ENCODE data around the gene GAMT.

The GAMT gene

DNA sequence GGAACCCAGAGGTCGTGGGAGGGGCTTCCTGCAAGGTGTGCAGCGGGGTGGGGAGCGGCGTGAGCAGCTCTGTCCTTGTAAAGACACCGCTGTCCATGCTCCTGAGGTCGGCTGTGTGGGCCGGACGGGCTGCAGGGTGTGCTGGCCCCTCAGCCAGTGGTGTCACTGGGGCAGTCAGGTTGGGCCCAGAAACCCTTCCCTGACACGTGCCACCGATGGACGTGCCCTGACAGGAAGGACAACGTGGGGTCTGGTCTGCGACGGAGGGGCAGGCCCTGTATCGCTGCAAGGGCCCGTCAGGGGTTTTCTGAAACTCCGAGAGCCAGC lies 32.7 kb upstream of the GAMT start:
- no peak overlapping the region for H3K4me3 ChIP-seq (ENCODE audit: low read depth, low read length)
- TF ChIP-seq POLR2A (IDR thresholded peaks at IDR 0.05; ENCODE audit: extremely low read depth, insufficient read length) (no peak), MYC (IDR thresholded peaks at IDR 0.05; ENCODE audit: low read depth, low read length) (no peak)
- TF ChIP-seq, protein P1, sequence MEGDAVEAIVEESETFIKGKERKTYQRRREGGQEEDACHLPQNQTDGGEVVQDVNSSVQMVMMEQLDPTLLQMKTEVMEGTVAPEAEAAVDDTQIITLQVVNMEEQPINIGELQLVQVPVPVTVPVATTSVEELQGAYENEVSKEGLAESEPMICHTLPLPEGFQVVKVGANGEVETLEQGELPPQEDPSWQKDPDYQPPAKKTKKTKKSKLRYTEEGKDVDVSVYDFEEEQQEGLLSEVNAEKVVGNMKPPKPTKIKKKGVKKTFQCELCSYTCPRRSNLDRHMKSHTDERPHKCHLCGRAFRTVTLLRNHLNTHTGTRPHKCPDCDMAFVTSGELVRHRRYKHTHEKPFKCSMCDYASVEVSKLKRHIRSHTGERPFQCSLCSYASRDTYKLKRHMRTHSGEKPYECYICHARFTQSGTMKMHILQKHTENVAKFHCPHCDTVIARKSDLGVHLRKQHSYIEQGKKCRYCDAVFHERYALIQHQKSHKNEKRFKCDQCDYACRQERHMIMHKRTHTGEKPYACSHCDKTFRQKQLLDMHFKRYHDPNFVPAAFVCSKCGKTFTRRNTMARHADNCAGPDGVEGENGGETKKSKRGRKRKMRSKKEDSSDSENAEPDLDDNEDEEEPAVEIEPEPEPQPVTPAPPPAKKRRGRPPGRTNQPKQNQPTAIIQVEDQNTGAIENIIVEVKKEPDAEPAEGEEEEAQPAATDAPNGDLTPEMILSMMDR (IDR thresholded peaks at IDR 0.05; ENCODE audit: low read depth, low read length), result no peak
- TF ChIP-seq, protein P2, sequence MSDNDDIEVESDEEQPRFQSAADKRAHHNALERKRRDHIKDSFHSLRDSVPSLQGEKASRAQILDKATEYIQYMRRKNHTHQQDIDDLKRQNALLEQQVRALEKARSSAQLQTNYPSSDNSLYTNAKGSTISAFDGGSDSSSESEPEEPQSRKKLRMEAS (IDR thresholded peaks at IDR 0.05; ENCODE audit: low read depth, low read length), result no peak
- DNase-seq (ENCODE audit: low read depth), result no peak

DNA sequence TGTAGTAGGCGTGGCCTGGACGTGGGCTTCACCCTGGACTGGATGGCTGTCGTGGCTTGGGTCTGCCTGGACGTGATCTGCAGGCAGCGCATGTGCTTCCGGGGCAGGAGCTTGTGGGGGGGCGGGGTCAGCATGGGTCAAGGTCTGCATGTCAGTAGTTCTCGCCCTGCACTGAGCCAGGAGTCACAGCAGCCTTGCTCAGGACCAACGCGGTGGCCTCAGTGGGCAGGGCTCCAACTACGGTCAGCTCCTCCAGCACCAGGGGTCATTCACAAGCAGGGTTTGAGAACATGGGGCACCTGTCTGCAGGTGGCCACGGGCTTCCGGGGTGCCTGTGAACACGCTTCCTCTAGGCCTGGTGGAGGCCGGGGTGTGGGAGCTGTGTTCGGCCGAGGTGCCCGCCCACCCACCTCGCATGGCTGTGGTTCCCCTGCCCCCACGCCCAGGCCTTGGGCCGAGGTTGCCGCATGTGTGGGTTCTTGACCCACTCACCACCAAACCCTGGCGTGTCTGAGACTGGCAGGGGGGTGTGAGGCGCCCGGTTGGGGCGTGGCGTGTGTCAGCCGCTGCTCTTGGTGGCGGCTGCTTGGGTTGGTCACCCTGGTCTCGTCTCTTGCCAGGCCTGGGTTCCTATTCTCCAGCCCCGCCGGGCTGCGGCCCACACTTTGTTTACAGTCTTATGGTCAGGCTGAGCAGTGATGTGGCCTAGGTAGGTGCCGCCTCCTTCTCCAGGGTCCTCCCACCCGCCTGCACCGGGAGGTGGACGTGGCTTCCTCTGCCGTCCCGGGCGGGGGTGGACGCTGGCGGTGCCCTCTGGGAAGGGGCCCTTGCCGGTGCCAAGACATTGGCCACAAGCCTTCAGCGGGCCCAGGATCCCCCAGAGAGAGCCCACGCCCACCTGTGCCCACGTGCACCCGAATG lies 32.0 kb upstream of the GAMT start:
- no peak overlapping the region for H3K4me3 ChIP-seq (ENCODE audit: low read depth, low read length)
- DNase-seq (ENCODE audit: low read depth), result no peak
- TF ChIP-seq MYC (IDR thresholded peaks at IDR 0.05; ENCODE audit: low read depth, low read length) (no peak), POLR2A (IDR thresholded peaks at IDR 0.05; ENCODE audit: extremely low read depth, insufficient read length) (no peak)
- TF ChIP-seq, protein P2 (IDR thresholded peaks at IDR 0.05; ENCODE audit: low read depth, low read length), result no peak
- TF ChIP-seq, protein P1 (IDR thresholded peaks at IDR 0.05; ENCODE audit: low read depth, low read length), result no peak

DNA sequence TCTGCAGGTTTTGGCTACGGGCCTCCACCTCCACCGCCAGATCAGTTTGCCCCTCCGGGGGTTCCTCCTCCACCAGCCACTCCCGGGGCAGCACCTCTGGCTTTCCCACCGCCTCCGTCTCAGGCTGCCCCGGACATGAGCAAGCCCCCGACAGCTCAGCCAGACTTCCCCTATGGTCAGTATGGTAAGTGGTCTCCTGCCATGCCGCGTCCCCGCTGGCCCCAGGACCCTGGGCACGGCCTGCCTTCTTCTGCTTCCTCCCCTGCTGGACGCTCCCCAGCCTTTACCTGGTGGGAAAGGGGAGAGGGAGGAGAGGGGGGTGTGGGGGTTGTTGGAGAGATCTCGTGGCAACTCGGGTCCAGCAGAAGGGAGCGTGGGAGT lies 31.2 kb upstream of the GAMT start:
- no peak for DNase-seq (ENCODE audit: low read depth)
- TF ChIP-seq, protein P2 (IDR thresholded peaks at IDR 0.05; ENCODE audit: low read depth, low read length), result no peak
- no peak for TF ChIP-seq MYC (IDR thresholded peaks at IDR 0.05; ENCODE audit: low read depth, low read length)
- no peak for TF ChIP-seq POLR2A (IDR thresholded peaks at IDR 0.05; ENCODE audit: extremely low read depth, insufficient read length)
- TF ChIP-seq, protein P1 (IDR thresholded peaks at IDR 0.05; ENCODE audit: low read depth, low read length), result no peak
- H3K4me3 ChIP-seq (ENCODE audit: low read depth, low read length), result no peak overlapping the region

DNA sequence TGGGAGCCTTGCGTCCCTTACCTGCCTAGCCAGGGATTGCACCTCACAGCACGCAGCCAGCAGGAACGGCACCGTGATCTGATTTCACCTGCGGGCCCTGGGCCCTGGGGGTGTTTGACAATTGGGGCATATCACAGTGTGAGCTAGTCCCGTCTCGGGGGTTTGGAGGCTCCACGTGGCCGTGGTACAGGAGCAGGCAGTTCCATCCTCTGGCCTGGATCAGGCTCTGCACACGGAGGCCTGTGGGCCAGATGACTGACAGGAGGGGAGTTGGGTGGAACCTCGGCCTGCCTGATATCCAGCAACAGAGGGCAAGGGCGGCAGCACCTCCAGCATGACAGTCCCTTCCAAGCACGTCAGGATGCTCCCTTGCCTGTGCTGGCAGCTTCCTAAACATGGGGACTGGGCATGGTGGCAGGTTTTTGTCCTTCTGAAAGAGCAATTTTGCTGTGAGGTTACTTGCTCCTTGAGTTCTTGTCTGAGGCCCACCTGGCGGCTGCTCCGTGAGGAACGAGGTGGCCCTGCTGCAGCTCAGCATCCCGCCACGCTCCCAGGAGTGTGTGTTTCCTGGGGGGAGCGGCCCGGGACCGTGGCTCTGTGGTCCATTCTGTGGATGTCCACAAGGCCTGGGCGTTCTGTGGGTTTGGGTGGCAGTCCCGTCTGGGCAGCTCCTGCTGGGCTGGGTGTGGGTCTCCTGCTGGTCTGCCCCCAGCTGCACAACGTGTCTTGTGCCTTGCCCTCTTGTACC lies 30.6 kb upstream of the GAMT start:
- TF ChIP-seq, protein P2 (IDR thresholded peaks at IDR 0.05; ENCODE audit: low read depth, low read length), result no peak
- TF ChIP-seq, protein P1 (IDR thresholded peaks at IDR 0.05; ENCODE audit: low read depth, low read length), result no peak
- TF ChIP-seq POLR2A (IDR thresholded peaks at IDR 0.05; ENCODE audit: extremely low read depth, insufficient read length) (no peak), MYC (IDR thresholded peaks at IDR 0.05; ENCODE audit: low read depth, low read length) (no peak)
- DNase-seq (ENCODE audit: low read depth), result no peak
- no peak overlapping the region for H3K4me3 ChIP-seq (ENCODE audit: low read depth, low read length)

DNA sequence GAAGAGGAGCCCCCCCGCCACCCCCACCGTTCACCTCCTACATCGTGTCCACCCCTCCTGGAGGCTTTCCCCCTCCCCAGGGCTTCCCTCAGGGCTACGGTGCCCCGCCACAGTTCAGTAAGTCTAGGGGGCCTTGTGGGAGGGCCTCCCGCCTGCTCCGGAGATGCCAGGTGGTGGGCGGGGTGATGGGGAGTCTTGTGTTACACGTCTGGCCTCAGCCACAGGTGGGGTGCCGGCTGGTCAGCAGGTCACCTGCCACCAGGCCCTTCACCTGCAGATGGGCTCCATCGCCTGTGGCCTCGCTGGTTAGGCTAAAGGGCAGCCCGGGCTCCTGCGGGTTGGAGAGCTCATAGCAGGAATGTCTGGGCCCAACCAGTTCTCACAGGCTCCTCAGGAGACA lies 28.9 kb upstream of the GAMT start:
- TF ChIP-seq, protein P1 (IDR thresholded peaks at IDR 0.05; ENCODE audit: low read depth, low read length), result no peak
- TF ChIP-seq POLR2A (IDR thresholded peaks at IDR 0.05; ENCODE audit: extremely low read depth, insufficient read length) (no peak), MYC (IDR thresholded peaks at IDR 0.05; ENCODE audit: low read depth, low read length) (no peak)
- TF ChIP-seq, protein P2 (IDR thresholded peaks at IDR 0.05; ENCODE audit: low read depth, low read length), result no peak
- DNase-seq (ENCODE audit: low read depth), result no peak
- no peak overlapping the region for H3K4me3 ChIP-seq (ENCODE audit: low read depth, low read length)

Data from NB4 (cell line).